NCI-H82 treated with DMSO at 0.1 percent for 48 hours (cell line): Measurements from ENCODE around the gene FAU.
A peak's percentile ranks its signal among the peaks of the same experiment; 100 is the strongest.

Experiments
- DNase-seq: peaks from one replicate; lab custom pipeline; 2025; ENCODE audit not compliant: unreplicated experiment; lab: John Stamatoyannopoulos, UW

FAU gene

DNA sequence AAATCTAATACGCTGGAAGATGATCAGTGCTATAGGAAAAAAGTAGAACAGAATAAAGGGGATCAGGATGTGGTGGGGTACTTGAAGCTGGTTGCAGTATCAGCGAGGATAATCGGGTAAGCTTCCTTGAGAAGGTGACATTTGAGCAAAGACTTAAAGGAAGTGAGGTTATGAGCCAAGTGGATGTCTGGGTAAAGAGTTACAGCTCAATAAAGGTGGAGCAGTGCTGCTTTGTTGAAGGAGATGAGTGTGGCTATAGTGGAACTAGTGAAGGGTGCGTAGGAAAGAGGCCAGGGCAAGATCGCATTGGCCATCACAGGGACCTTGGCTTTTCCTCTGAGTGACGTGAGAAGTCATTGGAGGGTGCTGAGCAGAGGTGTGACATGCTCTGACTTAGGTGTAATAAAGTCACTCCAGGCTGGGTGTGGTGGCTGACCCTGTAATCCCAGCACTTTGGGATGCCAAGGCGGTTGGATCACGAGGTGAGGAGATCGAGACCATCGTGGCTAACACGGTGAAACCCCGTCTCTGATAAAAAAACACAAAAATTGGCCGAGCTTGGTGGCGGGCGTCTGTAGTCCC is 14.7 kb upstream of the FAU start:
- DNase-seq, result no peak

DNA sequence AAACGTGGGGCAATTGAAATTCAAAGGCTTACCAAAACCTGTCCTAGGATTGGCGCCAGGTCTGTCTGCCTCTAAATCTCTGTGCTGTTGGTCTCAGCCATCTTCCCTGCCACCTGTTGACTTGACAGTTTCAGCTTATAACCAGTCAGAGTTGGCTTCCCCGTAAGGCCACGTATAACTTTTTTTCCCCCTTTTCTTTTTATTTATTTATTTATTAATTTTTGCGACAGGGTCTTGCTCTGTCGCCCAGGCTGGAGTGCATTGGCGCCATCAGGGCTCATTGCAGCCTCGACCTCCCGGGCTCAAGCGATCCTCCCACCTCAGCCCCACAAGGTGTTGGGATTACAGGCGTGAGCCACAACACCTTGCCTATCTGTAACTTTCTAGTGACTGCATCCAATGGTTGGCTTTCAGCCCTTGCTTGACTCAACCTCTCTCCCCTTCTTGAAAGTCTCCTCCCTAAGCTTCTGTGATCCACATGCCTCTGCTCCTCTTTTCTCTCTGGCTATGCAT is 13.8 kb upstream of the FAU start:
- DNase-seq, result no peak

- peak; percentile 92 for DNase-seq
Measured at GRCh38 chr11:65134952-65135632, 13.2 kb upstream of the FAU start.

- peak; percentile 72 for DNase-seq
Measured at GRCh38 chr11:65134240-65134951, 12.5 kb upstream of the FAU start, which contains the start of gene SYVN1. Gene SYVN1 (minus strand): TSS chr11:65134519. CDS start chr11:65133601, 918 bp downstream.

- DNase-seq, result no peak
Measured at GRCh38 chr11:65133724-65134123, 11.8 kb upstream of the FAU start.

DNA sequence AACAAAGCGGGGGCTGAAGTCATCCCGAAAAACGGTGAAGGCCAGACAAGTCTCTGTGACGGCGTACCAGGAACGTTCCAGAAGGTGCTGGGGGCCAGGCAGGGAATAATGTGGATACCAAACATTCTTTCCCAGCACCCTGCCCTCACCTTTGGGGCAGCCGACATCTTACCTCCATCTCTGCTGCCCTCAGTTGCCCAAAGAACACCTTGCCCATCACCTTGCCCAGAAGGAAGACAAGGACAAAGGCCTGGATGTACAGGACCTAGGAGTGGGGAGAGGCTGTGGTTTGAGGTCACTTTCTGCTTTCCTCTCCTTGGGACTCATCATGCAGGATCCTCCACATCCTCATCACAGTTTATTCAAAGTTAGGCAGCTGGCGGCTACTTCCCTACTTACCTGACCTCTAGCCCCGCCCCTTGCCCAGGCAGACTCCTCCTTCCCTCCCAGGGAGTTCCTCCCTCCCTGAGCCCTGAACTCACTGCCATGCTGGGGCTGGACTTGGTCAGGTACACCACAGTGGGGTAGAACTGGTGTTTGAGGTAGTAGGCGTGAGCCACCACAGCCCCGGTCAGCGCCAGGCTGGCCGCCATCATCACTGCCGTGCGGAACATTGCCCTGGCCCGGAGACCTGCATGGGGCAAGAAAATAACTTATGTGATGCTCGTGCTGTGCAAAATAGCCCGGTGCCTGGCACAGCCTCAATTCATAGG is 11.2 kb upstream of the FAU start:
- DNase-seq, result no peak

GRCh38 chr11:65132238-65132987 is 10.5 kb upstream of the FAU start:
- no peak for DNase-seq

GRCh38 chr11:65131895-65132237 is 9.9 kb upstream of the FAU start:
- DNase-seq, result no peak

- no peak for DNase-seq
Measured at GRCh38 chr11:65131417-65131776, 9.5 kb upstream of the FAU start.

DNA sequence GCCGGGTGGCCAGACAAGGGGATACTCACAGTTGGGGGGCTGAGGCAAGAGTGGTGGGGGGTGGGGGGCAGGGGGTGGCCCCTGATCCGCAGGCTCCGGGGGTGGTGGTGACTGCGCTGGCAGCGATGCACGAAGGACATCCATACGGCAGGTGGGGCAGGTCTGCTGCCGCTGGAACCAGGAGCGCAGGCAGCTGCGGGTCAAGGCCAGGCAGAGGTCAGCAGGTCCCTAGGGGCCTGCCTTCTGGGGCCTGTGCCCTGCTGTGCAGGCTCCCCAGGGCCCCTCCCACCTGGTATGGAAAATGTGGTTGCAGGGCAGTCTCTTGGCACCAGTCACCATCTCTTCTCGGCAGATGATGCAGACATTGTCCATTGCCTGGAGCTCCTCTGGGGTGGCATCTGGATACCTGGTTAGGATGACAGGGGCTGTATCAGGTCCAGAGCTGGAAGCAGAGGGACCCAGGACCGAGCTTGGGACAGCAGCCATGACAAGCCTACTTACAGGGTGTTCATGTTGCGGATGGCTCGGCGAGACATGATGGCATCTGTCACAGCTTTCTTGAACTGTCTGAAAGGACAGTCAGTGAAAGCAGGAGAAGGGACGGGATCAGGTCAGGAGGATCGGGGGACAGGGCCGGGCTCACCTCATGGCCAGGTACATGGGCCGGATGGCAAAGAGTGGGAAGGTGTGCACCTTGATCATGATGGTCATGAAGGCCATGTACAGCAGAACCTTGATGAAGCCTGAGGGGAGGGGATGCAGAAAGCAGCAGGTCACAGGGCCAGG is 8.9 kb upstream of the FAU start:
- no peak for DNase-seq

- DNase-seq, result no peak
Measured at GRCh38 chr11:65129649-65130441, 7.9 kb upstream of the FAU start.

DNA sequence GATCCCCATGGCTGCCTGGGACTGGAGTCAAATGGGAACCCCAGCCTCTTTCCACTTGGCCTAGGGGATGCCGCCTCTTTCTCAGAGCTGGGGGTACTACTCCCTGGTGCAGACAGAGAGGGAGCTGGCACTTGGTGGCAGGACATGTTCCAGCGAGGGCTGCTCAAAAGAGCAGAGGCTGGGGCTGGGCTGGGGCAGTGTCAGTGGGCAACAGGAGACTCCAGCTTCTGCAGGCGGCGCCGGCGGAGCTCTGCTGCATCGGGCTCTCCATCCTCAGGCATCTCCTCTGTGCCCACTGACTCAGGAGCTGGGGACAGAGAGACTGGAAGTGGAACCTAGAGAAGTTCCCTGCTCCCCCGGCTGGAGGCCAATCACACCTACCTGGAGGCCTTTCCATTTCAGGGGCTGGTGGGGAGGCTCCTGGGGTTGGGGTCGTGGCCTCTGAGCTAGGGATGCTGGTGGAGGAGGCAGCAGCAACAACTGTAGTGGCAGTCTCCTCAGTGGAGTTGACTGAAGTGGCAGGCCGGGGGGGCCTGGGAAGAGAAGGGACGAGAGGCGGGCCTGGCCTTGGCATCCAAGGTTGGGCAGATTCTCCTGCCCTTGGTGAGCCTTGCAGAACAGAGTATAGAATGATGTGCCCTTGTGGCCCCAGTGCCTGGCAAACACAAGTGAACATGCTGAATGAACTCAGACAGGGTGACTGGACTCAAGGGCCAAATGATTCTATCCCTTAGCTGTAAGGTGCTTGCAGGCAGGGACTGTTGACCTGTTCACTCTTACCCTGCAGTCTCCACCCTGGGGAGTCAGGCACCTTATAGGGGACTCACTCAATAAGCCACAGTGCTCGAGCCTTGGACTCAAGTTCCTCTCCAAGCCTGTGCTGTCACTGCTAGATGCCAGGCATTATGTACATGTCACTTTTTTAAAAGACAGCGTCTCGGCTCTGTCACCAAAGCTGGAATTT is 6.5 kb upstream of the FAU start:
- no peak for DNase-seq

DNA sequence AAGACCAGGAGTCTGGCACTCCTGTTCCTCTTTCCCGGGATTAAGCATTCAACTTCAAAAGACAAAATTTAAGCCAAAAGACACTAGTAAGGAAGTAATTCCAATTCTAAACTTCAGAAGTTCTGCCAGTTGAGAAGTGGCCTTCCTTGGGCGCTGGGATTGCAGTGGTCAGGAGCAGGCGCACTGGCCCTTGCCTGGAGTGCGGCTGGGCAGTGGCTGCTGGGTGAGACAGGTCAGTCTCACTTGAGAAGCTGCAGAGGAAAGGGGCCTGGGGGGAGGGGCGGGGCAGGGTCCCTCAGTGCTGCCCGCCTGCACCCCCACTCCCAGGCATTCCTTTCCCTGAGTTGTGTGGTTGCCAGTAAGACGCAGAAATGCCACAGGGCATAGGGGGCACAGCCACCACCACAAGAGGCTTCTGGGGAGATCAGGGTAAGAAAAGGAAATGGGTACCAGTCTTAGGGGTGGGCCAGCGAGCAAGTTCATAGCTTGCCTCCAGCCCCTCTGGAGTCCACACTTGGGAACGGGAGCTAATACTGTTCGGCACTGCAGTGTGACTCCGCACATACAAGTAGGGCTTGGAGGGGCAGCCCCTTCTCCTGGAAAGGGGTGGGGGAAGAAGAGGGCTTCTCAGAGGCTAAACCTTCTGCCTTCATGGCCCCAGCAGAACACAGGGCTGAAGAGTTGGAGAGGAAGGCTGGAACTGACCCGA is 5.7 kb upstream of the FAU start:
- DNase-seq, result no peak

GRCh38 chr11:65126624-65127274 is 4.8 kb upstream of the FAU start:
- no peak for DNase-seq

GRCh38 chr11:65125197-65126056 is 3.5 kb upstream of the FAU start:
- DNase-seq, result no peak
